ENCODE data around the gene MBOAT1.
"Not testable (repeated sequence)": the region's sequence is repeated elsewhere in the genome, so short reads cannot be mapped to it uniquely, and the experiment has no call there.

Gene MBOAT1

GRCh38 chr6:20212392-20213111, at the start of gene MBOAT1:
MBOAT1 (minus strand) TSS chr6:20212469; CDS start chr6:20212234, 235 bp downstream.
- no peak for FAIRE-seq

DNA sequence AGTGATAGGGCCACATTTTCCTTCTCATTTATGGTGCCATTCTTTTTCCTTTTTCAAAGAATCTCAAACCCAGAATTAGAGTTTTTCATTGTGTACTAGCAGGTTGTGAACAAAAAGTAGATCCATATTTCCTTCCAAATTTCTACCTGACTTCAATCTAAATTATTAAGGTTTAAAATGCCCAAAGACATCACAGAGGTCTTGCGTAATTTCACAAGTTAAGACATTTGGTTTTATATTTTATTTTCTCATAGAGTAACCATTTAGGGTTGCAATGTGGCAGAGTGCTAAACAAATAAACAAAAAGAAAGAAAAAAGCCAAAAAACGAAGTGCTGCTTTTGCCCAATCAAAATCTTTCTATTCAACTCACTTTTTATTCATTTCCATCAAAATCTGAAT, 49.4 kb upstream of the MBOAT1 start:
- no peak for FAIRE-seq

GRCh38 chr6:20260360-20260759, 48.1 kb upstream of the MBOAT1 start:
- no peak for FAIRE-seq

DNA sequence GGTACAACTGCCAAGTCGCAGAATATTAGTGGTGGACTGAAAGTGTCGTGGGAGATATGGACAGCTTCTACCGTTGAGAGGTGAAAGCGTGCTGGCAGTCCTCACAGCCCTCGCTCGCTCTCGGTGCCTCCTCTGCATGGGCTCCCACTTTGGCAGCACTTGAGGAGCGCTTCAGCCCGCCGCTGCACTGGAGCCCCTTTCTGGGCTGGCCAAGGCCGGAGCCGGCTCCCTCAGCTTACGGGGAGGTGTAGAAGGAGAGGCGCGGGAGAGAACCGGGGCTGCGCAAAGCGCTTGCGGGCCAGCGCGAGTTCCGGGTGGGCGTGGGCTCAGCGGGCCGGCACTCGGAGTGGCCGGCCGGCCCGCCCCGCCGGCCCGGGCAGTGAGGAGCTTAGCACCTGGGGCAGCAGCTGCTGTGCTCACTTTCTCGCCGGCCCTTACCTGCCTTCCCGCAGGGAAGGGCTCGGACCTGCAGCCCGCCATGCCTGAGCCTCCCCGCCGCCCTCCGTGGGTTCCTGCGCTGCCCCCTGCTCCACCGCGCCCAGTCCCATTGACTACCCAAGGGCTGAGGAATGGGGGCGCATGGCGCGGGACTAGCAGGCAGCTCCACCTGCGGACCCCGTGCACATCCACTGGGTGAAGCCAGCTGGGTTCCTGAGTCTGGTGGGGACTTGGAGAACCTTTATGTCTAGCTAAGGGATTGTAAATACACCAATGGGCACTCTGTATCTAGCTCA, 47.2 kb upstream of the MBOAT1 start:
- FAIRE-seq: no peak

DNA sequence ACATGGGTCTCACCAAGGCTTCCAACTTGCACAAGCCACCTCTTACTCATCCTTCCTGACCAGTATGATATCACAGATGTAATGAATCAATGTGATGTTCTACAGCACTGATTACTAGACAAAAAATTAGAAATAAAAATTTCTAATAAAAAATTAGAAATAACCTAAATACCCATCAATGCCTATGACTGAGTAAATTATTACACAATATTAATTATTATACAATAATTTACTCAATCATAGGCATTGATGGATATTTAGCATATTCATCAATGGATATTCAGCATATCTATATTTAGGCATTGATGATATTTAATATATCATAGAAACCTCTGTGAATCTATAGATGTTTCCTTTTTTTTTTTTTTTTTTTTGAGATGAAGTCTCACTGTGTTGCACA, 43.2 kb upstream of the MBOAT1 start:
- no peak for FAIRE-seq

- no peak for FAIRE-seq
Measured at GRCh38 chr6:20254295-20254694, 42.0 kb upstream of the MBOAT1 start.

GRCh38 chr6:20253021-20253420, 40.8 kb upstream of the MBOAT1 start:
- no peak for FAIRE-seq

DNA sequence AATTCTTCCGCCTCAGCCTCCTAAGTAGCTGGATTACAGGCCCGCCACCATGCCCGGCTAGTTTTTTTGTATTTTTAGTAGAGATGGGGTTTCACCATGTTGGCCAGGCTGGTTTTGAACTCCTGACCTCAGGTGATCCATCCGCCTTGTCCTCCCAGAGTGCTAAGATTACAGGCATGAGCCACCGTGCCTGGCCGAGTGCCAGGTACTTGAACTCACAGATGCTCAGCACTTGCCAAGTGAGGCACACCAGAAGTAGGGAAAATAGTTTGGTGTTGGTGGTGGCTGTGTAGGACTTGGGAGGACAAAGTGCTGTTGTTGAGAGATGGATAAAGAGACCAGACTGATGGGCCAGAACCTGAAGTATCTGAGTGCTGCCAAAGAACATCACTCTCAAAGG, 40.0 kb upstream of the MBOAT1 start:
- no peak for FAIRE-seq

DNA sequence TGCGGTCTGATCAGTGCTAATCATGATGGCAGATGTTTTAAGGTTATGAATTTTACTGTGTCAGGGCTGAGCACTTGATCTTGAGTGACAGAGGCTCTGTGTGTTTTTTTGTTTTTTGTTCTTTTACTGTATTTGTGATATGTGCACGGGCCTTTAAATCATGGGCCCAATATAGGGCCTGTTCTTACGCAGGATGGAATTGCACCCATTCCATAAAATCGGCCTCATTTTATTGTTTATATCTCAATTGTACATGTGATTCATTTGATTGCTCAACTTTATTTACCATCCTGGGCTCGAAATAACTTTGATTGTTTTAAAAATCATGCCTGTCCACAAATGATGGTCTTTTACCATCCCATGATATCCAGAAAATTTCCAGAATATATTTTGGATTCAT, 39.3 kb upstream of the MBOAT1 start:
- FAIRE-seq: no peak

DNA sequence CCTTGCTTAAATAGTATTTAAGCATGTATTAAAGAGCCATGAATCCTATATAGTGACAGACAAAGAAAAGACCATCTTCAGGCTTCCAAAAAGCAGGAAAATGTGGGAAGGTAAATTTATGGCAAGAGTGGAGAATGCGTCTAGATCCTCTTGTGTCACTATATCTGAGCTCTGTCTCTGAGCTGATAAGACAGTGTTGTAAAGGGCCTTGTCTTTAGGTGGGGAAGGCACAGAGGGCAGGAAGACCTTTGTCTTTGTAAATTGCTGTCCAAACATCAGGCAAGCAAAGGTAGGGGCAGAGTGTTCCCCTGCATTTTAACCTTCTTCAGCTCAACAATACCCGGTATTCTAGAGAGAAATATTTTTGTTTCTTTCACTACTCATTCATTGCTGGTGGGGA, 33.9 kb upstream of the MBOAT1 start:
- FAIRE-seq: no peak

GRCh38 chr6:20244807-20245681, 32.8 kb upstream of the MBOAT1 start:
- FAIRE-seq: not testable (repeated sequence)

DNA sequence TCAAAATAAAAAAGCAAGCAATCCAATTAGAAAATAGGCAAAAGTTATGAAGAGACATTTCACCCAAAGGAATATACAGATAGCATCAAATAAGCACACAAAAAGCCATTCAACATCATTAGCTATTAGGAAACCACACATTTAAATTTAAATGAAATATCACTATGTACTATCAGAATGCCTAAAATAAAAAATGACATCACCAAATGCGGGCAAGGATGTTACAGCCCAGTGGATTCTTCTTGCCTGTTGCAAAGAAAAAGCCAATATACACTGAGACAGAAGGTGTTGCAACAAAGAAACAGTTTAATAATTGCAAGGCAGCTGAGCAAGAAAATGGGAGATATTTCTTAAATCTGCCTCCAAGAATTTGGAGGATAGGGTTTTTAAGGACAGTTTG, 31.0 kb upstream of the MBOAT1 start:
- no peak for FAIRE-seq

GRCh38 chr6:20242397-20242796, 30.1 kb upstream of the MBOAT1 start:
- FAIRE-seq: no peak

GRCh38 chr6:20241102-20241501, 28.8 kb upstream of the MBOAT1 start:
- FAIRE-seq: no peak

DNA sequence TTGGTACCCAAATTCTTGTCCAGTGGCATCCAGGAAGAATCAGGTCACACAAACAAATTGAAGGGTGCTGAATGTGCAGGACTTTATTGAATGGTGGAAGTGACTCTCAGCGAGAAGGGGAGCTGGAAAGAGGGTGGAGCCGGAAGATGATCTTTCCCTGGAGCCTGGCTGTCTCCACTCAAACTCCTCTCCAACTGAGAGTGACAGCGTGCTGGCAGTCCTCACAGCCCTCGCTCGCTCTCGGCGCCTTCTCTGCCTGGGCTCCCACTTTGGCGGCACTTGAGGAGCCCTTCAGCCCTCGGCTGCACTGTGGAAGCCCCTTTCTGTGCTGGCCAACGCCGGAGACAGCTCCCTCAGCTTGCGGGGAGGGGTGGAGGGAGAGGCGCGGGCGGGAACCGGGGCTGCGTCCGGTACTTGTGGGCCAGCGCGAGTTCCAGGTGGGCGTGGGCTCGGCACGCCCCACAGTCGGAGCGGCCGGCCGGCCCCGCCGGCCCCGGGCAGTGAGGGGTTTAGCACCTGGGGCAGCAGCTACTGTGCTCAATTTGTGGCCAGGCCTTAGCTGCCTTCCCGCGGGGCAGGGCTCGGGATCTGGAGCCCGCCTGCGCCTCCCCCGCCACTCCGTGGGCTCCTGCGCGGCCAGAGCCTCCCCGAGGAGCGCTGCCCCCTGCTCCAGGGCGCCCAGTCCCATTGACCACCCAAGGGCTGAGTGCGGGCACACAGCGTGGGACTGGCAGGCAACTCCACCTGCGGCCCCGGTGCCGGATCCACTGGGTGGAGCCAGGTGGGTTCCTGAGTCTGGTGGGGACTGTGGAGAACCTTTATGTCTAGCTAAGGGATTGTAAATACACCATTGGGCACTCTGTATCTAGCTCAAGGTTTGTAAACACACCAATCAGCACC, 26.7 kb upstream of the MBOAT1 start:
- no peak for FAIRE-seq

DNA sequence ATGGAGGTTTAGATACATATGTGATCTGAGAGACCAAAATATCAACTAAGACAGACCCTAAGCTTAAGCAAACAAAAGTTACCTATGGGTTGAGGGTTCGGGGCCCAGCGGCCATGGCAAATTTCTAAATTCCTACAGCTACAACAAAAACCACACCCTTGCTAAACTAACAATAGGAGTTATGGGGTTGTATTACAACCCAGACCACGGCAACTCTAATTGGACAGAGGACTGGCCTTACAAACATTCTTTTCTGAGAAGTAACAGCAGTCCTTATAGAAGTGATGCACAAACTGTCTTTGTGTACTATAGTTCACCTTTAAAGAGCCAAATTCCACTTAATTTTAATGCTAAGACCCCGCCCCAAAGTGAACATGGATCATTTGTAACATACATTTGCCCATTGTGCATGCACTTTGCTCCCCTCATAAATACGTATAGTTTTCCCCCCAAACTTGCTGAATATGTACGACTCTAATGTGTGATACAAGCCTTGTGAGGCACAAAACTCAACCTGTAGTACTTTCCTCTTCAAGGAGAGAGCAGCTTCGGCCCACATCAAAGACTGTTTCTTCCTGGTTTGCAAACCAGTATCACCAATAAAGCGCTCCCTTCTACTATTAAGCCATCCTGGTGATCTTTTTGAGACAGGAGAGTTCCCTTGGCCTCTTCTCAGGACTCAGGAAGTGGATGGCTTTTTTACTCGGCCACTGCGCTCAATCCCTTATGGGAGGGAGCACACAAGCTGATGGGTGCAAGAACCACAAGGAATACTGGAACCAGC, 25.6 kb upstream of the MBOAT1 start:
- FAIRE-seq: no peak

DNA sequence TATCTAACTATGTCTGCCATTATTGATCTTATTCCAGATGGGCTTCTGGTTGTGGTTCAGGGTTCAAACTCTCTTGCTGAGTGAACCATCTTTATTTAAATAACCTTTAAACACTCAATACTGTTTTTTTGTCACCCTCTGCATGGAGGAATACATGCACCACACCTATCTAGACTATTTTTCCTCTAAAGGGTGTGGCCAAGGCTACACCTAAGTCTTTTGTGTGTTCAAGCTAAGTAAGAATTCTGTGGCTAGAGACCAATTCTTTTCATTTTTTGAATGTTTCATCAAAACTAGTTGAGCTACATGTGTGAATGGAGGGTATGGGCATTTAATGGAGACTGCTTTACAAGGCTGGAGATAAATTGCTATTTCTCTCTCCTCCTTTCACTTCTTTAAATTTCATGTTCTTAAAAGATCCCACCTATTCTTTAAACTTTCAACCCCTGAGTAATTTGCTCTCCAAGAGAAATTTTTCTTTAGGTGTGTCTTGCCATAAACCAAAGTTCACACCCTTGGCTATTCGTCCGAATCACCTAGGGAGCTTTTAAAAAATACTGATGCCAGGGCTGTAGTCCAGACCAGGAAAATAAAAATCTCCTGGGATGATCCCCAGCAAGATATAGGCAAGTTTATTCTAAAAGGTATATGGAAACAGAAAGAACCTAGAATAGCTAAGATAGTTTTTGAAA, 24.8 kb upstream of the MBOAT1 start:
- no peak for FAIRE-seq

DNA sequence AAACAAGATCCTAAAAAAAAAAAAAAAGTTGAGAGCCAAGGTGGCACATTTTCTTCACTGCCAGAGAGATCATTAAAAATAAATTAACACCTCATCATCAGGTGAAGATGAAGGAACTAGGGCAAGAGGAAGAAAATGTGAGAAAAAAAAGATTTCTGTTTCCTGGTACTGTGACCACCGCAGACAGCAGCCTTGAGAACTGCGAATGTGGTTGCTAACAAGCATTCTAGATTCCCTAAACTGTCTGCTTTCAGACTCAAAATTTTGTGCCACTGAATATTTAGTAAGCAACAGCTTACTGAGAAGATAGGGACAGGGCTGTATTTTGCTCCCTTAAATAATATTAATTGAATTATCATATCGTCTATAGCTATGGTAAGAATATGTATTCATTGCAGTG, 24.1 kb upstream of the MBOAT1 start:
- no peak for FAIRE-seq

- no peak for FAIRE-seq
Measured at GRCh38 chr6:20235041-20235440, 22.8 kb upstream of the MBOAT1 start.

DNA sequence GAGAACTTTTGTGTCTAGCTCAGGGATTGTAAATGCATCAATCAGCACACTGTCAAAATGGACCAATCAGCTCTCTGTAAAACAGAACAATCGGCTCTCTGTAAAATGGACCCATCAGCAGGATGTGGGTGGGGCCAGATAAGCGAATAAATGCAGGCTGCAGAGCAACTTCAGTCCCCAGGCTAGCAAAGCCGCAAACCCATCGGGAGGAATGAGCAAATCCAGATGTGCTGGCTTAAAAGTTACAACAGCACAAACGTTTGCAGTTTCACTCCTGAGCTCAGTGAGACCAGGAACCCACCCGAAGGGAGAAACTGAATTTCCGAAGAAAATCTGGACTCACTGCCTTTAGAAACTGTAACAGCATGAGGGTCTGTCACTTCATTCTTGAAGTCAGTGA, 21.9 kb upstream of the MBOAT1 start:
- no peak for FAIRE-seq

Measured in endometrium (tissue), 2 donors.